ENCODE measurements around the gene CABP1. TPM values are rescaled to one million over a fixed set of nuclear protein-coding genes. Genes with fewer than 3 reads are reported as not detected.

Gene CABP1
- total RNA-seq, 1 experiment from 2014 or later, result 3.0 TPM

DNA sequence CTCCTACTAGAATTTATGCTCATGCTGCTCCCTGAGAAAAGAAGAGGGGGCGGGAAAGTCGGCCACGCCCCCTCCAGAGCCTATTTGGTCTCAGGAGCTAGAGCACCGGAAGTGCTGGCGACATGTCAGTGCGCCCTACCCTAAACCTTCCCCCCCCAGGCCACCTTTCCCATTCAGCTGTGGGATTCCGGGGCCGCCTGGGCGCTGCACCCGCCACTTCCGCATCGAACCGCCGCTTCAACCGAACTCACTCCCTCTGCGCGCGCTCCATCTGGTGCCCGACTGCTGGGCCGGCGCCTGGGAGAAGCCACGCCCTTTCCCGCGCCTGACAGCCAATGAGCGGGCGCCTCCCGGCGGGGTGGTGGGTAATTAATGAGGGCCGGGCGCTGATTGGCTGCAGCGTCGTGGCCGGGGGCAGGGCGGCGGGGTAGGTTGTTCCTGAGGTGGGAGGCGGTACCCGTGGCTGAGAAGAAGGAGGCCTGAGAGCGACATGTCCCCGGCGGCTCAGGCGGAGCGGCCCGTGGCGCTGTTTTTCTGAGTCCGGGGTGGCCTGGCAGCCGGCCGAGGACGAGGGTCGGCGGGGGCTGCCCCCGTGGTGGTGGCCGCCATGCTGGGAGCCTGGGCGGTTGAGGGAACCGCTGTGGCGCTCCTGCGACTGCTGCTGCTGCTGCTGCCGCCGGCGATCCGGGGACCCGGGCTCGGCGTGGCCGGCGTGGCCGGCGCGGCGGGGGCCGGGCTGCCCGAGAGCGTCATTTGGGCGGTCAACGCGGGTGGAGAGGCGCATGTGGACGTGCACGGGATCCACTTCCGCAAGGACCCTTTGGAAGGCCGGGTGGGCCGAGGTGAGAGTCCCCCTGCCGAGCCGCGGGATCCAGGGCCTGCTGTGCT lies 46.5 kb downstream of the CABP1 start, which contains the start of gene MLEC:
Gene MLEC, plus strand, starts transcription at position 460 of the 888 bp plus-strand sequence. Its CDS starts 148 bp downstream, at position 608.
- Histone ChIP-seq H3K23ac (ENCODE audit: insufficient read length, low read depth, low read length) (no peak within 1 kb of the TSS), H4K8ac (replicated peaks; ENCODE audit: insufficient read length, low read depth, low read length) (no peak within 1 kb of the TSS), H3K27ac (ENCODE audit: insufficient read length, low read depth, low read length) (peak within 1 kb of the TSS; percentile 14), H3K56ac (ENCODE audit: insufficient read length, low read depth, low read length) (no peak within 1 kb of the TSS), H3K4me2 (ENCODE audit: insufficient read depth, insufficient read length, low read length) (peak within 1 kb of the TSS; percentile 97), H3K27me3 (ENCODE audit: insufficient read depth, low read length) (no peaks in the 10 kb centered on the region), H4K20me1 (ENCODE audit: control insufficient read depth, insufficient read depth, insufficient read length) (no peaks in the 10 kb centered on the region), H3K9ac (ENCODE audit: extremely low read depth, insufficient read length, low read length) (peak within 1 kb of the TSS; percentile 82), H4K91ac (ENCODE audit: insufficient read length, low read depth, low read length) (no peak within 1 kb of the TSS), H3K79me1 (ENCODE audit: insufficient read depth, low read depth, low read length, poor library complexity, severe bottlenecking) (no peaks in the 10 kb centered on the region), H2AFZ (ENCODE audit: low read length) (peak within 1 kb of the TSS; percentile 23), H2AK5ac (ENCODE audit: insufficient read length, low read length) (no peak within 1 kb of the TSS), H3K9me3 (ENCODE audit: control insufficient read depth, low read depth, low read length) (no peaks in the 10 kb centered on the region), H3T11ph (ENCODE audit: low read length) (no peak within 1 kb of the TSS), H3K18ac (ENCODE audit: insufficient read length, low read depth, low read length) (peak within 1 kb of the TSS; percentile 68), H3K23me2 (ENCODE audit: insufficient read length, low read depth, low read length, poor library complexity, severe bottlenecking) (peaks cover 14% of the 10 kb centered on the region), H3K14ac (ENCODE audit: insufficient read depth, low read length) (peak within 1 kb of the TSS; percentile 79), H2BK20ac (ENCODE audit: low read depth, low read length, poor library complexity, severe bottlenecking) (no peak within 1 kb of the TSS), H2BK5ac (ENCODE audit: insufficient read length, low read length) (no peak within 1 kb of the TSS), H3K4ac (ENCODE audit: low read depth, low read length) (no peak within 1 kb of the TSS), H3K79me2 (ENCODE audit: insufficient read depth, low read length) (peaks cover 34% of the 10 kb centered on the region), H2BK12ac (ENCODE audit: insufficient read length, low read depth, low read length) (no peak within 1 kb of the TSS), H3K4me1 (ENCODE audit: insufficient read depth, low read length) (peaks cover 5% of the 10 kb centered on the region; the same call in 1 of the 2 replicates), H2BK15ac (ENCODE audit: low read depth, low read length) (no peak within 1 kb of the TSS), H4K5ac (ENCODE audit: insufficient read length, low read depth, low read length) (no peak within 1 kb of the TSS), H2BK120ac (ENCODE audit: low read depth, low read length, poor library complexity, severe bottlenecking) (no peak within 1 kb of the TSS)
- DNase-seq, result peak; percentile 99
- TF ChIP-seq, protein P1, sequence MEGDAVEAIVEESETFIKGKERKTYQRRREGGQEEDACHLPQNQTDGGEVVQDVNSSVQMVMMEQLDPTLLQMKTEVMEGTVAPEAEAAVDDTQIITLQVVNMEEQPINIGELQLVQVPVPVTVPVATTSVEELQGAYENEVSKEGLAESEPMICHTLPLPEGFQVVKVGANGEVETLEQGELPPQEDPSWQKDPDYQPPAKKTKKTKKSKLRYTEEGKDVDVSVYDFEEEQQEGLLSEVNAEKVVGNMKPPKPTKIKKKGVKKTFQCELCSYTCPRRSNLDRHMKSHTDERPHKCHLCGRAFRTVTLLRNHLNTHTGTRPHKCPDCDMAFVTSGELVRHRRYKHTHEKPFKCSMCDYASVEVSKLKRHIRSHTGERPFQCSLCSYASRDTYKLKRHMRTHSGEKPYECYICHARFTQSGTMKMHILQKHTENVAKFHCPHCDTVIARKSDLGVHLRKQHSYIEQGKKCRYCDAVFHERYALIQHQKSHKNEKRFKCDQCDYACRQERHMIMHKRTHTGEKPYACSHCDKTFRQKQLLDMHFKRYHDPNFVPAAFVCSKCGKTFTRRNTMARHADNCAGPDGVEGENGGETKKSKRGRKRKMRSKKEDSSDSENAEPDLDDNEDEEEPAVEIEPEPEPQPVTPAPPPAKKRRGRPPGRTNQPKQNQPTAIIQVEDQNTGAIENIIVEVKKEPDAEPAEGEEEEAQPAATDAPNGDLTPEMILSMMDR (conservative IDR thresholded peaks at IDR 0.05), result peak; percentile 16; the same call in 1 of the 3 replicates
- peak within 1 kb of the TSS; percentile 89 to 96 for H3K4me3 Mint-ChIP-seq
- H3K27me3 Mint-ChIP-seq (ENCODE audit: low read depth), result no peaks in the 10 kb centered on the region; the same call in 1 of the 2 replicates
- H3K9me3 Mint-ChIP-seq, result no peaks in the 10 kb centered on the region
- H3K4me1 Mint-ChIP-seq, result peaks cover 32 to 38% of the 10 kb centered on the region in 2 experiments
- peaks cover 0 to 4% (median 0%) of the 10 kb centered on the region in 3 experiments; a peak in 1 of 7 replicates for H3K36me3 Mint-ChIP-seq (ENCODE audit: insufficient read depth in 1 of 3, low read depth in 3 of 3)
- H3K27ac Mint-ChIP-seq, result peak within 1 kb of the TSS; percentile 96 to 99 (median 97)
- WGBS (ENCODE audit: extremely low coverage, insufficient read length, low lambda C conversion rate), result no CpG with 5 or more reads among the region's 84 CpGs
